HG03066 (cell line): ENCODE results near the gene DDI2.
"Not testable (repeated sequence)": the region's sequence is repeated elsewhere in the genome, so short reads cannot be mapped to it uniquely, and the experiment has no call there.

Experiments used
- ATAC-seq: cut with Tn5 transposase; IDR thresholded peaks from one replicate; pipeline ENCODE4 v1.9.1; 2021; ENCODE audit warnings: low read depth; ENCODE audit not compliant: unreplicated experiment

DDI2 gene

GRCh38 chr1:15633756-15634420 lies 16.6 kb downstream of the DDI2 start:
- no peak for ATAC-seq

GRCh38 chr1:15636436-15636835 lies 19.2 kb downstream of the DDI2 start:
- ATAC-seq: no peak

- ATAC-seq: no peak
Measured at GRCh38 chr1:15637826-15638225, 20.6 kb downstream of the DDI2 start.

GRCh38 chr1:15639262-15639661 lies 22.0 kb downstream of the DDI2 start:
- no peak for ATAC-seq

GRCh38 chr1:15639931-15640330 lies 22.7 kb downstream of the DDI2 start:
- no peak for ATAC-seq

GRCh38 chr1:15640667-15641066 lies 23.4 kb downstream of the DDI2 start:
- ATAC-seq: no peak

- ATAC-seq: no peak
Measured at GRCh38 chr1:15649937-15650336, 32.7 kb downstream of the DDI2 start.

GRCh38 chr1:15650433-15650832 lies 33.2 kb downstream of the DDI2 start:
- ATAC-seq: no peak

- ATAC-seq: not testable (repeated sequence)
Measured at GRCh38 chr1:15652130-15652529, 34.9 kb downstream of the DDI2 start.

GRCh38 chr1:15654091-15654690 lies 36.9 kb downstream of the DDI2 start:
- ATAC-seq: no peak

- ATAC-seq: no peak
Measured at GRCh38 chr1:15656464-15656863, 39.2 kb downstream of the DDI2 start.

GRCh38 chr1:15657021-15657420 lies 39.8 kb downstream of the DDI2 start:
- no peak for ATAC-seq

- no peak for ATAC-seq
Measured at GRCh38 chr1:15660151-15660550, 42.9 kb downstream of the DDI2 start.

GRCh38 chr1:15662477-15662876 lies 45.2 kb downstream of the DDI2 start:
- ATAC-seq: no peak

GRCh38 chr1:15663925-15664324 lies 46.7 kb downstream of the DDI2 start:
- no peak for ATAC-seq

GRCh38 chr1:15667362-15667761 lies 50.1 kb downstream of the DDI2 start:
- ATAC-seq: no peak

- ATAC-seq: no peak
Measured at GRCh38 chr1:15668089-15668754, 51.0 kb downstream of the DDI2 start.

GRCh38 chr1:15669074-15669473 lies 51.8 kb downstream of the DDI2 start:
- ATAC-seq: no peak

- ATAC-seq: no peak
Measured at GRCh38 chr1:15669864-15670263, 52.6 kb downstream of the DDI2 start.

- no peak for ATAC-seq
Measured at GRCh38 chr1:15671430-15671829, 54.2 kb downstream of the DDI2 start.

- no peak for ATAC-seq
Measured at GRCh38 chr1:15674386-15675159, 57.3 kb downstream of the DDI2 start.
